Measurements from ENCODE around the gene MVK.
A peak's percentile ranks its signal among the peaks of the same experiment; 100 is the strongest.

MVK gene

GRCh38 chr12:109573029-109573913, at the start of gene MVK, which contains the start of gene MMAB:
Gene MVK (plus strand): TSS chr12:109573794. CDS start chr12:109574823, 1,029 bp downstream.
Gene MMAB (minus strand): TSS chr12:109573504. CDS start chr12:109573480, 24 bp downstream.
- no peak for TF ChIP-seq CTCF (IDR thresholded peaks at IDR 0.05; ENCODE audit: extremely low read depth, missing control alignments)
- DNase-seq (ENCODE audit: low spot score), result peak; percentile 100

DNA sequence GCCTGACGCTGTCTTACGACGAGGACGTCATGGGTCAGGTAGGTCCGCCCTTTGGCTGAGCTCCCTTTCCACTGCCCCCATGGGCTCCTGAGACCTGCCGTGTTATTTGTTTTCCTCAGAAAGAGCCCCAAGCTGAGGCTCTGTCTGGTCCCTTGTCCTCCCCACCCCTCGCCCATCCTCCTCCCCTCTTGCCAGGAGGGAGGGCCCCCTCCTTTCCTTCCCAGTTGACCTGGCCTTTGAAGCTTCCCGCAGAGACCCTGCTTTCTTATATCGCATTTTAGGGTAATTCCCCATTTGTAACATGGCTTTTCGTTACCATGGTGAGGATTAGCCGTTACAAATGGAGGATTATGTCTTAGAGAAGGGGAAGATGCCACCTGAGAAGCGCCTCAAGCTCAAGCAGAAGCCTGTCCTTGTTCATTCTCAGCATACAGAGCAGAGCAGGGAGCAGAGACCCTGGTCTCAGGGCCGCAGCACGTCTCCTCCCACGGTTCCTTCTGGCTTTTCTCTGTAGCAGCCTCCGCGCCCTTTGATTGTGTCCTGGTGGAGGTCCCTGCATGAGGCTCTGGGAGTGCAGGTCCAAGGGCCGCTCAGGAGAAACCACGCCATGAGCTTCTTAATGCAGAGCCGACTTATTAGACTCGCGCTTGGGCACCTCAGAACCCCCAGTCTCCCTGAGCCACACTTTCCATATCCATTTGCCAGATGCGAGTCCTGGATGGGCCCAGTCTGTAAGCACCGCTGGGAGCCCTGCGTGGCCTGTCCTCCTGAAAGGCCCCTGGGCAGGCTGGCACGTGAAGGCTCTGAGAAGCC, 48.9 kb upstream of the MVK start:
- TF ChIP-seq CTCF (IDR thresholded peaks at IDR 0.05; ENCODE audit: extremely low read depth, missing control alignments), result no peak
- DNase-seq (ENCODE audit: low spot score), result no peak

- no peak for DNase-seq (ENCODE audit: low spot score)
- no peak for TF ChIP-seq CTCF (IDR thresholded peaks at IDR 0.05; ENCODE audit: extremely low read depth, missing control alignments)
These were observed 48.4 kb upstream of the MVK start for GRCh38 chr12:109525279-109525585.

DNA sequence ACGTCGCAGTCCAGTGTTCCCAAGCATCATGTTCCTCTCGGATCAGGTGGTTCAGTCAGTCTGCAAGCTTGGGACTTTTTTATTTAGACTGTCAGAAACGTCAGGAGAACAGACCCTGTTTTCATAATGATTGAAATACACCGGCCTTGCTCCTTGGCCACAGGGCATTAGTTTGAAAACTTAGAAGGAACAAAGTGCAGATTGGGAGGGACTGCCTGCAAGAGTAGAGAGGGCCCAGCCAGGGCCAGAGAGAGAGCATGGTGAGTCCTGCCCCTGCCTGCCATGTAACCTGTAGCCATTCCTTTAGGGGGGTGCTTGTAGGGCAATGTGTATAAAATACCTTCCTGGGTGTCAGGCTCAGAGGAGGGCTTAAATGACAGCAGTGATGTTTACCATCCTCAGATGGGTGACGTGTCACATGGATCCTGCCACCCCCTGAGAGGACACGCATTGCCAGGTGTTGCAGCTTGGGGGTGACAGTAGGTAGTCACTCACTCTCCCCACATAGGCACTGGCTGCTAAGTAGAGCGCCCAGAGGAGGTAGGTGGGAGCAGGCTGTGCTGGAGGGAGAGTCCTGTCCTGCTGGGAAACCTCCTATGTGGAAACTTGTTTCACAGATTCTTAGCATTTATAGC, 46.0 kb upstream of the MVK start:
- no peak for DNase-seq (ENCODE audit: low spot score)
- no peak for TF ChIP-seq CTCF (IDR thresholded peaks at IDR 0.05; ENCODE audit: extremely low read depth, missing control alignments)

DNA sequence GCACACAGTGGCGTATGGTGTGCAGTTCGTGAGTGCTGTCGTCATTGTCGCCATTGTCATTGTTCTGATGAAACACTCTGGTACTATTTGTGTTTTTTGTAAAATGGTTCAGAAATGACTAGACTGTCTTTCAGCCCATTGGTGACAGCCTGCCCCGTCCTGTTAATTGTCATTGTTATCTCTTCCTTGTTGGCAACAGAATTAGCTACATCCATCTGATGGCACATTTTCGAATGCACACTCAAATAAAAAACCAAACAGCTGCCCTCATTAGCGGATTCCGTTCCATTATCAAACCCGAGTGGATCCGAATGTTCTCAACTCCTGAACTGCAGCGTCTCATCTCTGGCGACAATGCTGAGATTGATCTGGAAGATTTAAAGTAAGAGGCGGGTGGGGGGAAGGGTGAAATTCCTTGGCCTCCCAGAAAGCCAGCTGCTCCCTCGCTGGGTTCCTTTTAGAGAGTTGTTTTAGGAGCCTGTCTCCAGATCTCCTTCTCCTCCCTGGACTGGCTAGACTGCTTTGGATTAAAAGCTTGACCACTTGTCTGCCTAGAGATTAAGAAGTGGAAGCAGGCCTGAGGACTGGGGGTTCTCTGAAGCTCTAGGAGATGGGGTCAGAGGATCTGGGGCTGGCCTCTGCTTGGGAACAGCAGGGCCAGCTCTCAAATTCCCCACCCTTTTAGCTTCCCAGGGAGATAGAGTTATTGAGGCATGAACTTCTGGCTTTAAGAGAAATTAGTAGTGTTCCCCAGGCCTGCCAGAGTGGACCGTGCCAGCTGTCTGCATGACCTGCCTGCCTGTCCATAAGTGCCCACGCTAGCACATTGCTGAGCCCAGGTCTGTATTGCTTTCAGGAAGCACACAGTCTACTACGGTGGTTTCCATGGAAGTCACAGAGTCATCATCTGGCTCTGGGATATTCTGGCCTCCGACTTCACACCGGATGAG, 43.6 kb upstream of the MVK start:
- no peak for DNase-seq (ENCODE audit: low spot score)
- no peak for TF ChIP-seq CTCF (IDR thresholded peaks at IDR 0.05; ENCODE audit: extremely low read depth, missing control alignments)

GRCh38 chr12:109531411-109531810, 42.2 kb upstream of the MVK start:
- TF ChIP-seq CTCF (IDR thresholded peaks at IDR 0.05; ENCODE audit: extremely low read depth, missing control alignments), result no peak

More at GRCh38 chr12:109531411-109531810, 42.2 kb upstream of the MVK start:
- DNase-seq (ENCODE audit: low spot score), result no peak

All from GM20000 (cell line).